GM18907 (cell line): ENCODE data around the gene TDRD6.
"Not testable (repeated sequence)": the region's sequence is repeated elsewhere in the genome, so short reads cannot be mapped to it uniquely, and the experiment has no call there.

Experiments
- ATAC-seq: cut with Tn5 transposase; IDR thresholded peaks from one replicate; pipeline ENCODE4 v1.9.1; 2021; ENCODE audit warnings: mild to moderate bottlenecking, moderate library complexity; ENCODE audit not compliant: unreplicated experiment

Gene TDRD6

DNA sequence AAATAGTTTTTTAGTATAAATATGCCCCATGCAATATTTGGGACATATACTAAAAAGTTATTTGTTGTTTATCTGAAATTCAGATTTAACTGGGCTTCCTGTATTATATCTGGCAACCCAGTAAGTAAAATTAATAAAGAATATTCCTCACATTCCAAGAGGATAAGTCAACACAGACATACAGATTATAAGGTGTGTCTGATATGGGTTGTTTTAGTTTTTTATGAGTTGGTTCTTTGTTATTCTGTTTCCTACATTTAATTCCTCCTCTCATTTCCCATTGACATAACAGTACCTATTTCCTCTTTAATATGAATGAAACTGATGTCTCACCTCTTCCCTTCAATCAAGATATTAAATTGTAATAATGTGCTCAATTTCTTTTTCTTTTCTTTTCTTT lies 49.2 kb downstream of the TDRD6 start:
- no peak for ATAC-seq

DNA sequence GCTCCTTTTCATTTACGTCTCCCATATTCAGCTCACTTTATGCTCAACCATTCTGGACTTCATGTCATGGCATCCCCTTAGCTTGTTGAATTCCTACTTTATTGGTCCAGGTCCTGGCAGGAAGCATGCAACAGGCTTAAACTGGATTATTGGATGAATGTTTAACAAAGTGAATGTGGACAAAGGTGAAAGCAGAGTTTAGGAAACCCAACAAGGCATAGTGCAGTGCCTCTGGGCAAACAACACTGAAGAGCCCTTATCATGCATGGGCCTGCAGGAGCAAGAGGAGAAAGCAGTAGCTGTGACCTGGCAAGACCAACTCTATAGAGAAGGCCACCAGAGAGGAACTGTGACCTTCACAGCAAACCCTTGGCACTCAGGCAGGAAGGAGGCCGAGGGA lies 53.8 kb downstream of the TDRD6 start:
- ATAC-seq = no peak

- ATAC-seq = no peak
Observed at GRCh38 chr6:46741910-46742309, 54.2 kb downstream of the TDRD6 start.

DNA sequence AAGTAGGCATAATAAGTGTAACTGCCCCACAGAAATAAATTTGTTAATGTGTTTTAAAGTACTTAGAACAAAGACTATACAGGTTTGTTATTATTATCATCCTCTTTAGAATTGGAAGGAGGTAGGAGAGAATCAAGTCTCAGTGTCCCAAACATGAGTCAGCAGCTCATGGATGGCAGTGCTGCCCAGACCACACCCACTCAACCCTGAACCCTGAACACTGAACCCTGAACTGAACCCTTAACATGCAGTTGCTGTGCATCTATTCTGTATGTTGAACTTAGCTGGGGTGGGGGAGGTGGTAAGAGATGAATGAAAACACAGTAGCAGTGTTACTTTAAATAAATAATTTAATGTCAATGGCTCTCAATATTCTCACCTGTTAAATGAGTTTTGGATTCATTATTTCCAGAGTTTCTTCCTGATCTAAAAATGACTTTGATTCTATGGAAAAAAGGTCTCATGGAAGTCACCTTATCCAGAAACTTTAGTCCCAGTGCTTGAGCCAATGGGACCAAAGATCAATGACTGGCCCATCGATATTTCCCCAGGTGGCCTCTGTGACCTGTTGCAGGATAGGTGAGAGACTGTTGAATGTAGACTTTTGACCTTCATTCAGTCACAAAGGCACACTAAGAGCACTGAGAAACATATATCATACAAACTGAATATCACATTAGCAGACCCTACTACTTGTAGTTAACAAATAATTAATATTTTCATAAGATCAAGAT lies 55.9 kb downstream of the TDRD6 start:
- no peak for ATAC-seq

GRCh38 chr6:46744159-46744725 lies 56.6 kb downstream of the TDRD6 start:
- not testable (repeated sequence) for ATAC-seq

DNA sequence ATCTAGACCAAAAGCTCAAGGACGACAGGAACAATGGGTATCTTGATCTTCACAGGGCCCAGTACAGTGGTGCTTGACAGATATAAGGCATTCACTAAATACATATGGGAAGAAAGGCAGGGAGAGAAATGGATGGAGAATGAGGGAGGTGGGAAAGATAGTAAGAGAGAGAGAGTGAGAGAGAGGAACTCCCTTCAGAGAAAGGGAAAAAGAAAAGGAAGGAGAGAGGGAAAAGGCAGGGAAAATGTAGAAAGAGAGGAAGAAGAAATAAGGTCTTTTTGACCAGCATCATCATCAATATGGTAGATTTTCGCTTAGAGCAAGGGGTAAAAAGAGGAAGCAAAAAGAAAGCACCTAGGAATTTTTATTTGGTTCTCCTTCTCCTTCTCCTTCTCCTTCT lies 58.3 kb downstream of the TDRD6 start:
- no peak for ATAC-seq

DNA sequence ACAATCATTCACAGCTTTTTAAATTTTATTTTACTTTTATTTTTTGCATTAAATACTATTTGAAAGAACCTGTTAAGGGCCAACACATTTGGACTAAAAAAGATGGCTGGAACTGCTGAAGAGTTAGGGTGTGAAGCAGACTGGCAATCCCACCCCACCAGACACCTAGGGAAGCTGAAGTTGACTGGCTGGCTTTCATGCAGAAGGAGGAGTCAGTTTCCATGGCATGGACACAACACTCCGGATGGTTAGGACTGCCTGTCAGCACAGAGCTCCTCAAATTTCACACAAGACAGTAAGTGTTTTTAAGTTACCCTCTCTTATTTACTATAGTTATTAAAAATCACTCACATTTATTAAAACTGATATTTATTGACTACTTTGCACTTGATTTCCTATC lies 59.0 kb downstream of the TDRD6 start, which contains the start of gene ANKRD66:
Gene ANKRD66 (plus strand): TSS at position 238 of the 400 bp plus-strand sequence. CDS start 5,016 bp downstream, outside the sequence.
- ATAC-seq = no peak

DNA sequence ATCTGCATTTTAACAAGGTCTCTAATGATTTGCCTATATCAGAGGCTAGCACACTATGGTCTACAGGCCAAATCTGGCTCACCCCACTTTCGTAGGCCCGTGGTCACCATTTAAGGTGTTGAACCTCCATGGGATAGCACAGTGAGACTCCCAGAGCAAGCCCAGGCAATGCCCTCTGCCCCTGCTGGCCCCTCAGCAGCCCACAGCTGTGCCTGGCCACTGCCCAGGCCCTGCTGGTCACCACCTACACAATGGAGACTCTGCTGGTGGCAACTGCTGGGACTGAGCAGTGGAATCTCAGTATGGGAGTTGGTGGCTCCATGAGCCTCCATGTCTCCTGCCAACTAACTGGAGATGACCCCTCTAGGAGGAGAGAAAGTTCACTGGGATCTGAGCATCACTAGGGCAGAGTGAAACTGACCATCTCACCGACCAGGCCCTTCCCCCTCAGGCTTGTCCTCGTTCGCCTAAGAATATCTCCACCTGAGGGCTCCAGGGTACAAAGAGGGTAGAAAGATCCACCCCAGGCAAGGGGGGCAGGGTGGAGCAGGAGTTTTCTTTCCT lies 61.3 kb downstream of the TDRD6 start:
- ATAC-seq = no peak

DNA sequence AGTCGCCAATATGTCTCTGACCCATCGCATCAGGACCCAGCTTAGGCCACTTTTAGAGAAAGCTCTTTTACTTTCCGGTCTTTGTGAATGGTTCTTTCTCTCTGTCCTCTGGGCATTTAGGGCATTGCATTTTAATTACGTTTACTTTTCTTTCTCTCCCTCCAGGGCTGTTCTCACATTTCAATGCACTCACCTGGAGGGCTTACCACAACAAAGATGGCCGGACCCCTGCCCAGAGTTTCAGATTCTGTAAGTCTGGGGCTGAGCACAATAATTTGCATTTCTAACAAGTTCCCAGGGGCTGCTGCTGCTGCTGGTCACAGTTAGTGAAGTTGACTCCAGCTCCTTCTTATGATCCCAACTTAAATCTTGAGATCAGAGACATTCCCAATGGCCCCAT lies 62.0 kb downstream of the TDRD6 start:
- ATAC-seq = no peak

- ATAC-seq = no peak
Observed at GRCh38 chr6:46751658-46752057, 64.0 kb downstream of the TDRD6 start.
